Osteoblast (primary cell): ENCODE measurements around the gene CHP1. TPM values are rescaled to one million over a fixed set of nuclear protein-coding genes. Genes with fewer than 3 reads are reported as not detected.

ENCODE experiments used
- DNase-seq: peaks from one replicate; pipeline ENCODE4 v3.0.0; 2011; ENCODE audit warnings: low spot score, mixed read lengths; ENCODE audit not compliant: insufficient read length; ENCODE audit errors: missing footprints
- H2AFZ ChIP-seq: 2 replicates; pipeline ENCODE4 v1.6.0; 2011; ENCODE audit warnings: mild to moderate bottlenecking, low read length
- H3K27ac ChIP-seq: 2 replicates; pipeline ENCODE4 v1.5.1; 2011; ENCODE audit warnings: mild to moderate bottlenecking, low read depth, low read length, moderate library complexity
- H3K27me3 ChIP-seq: 2 replicates; pipeline ENCODE4 v1.6.0; 2012; ENCODE audit warnings: mild to moderate bottlenecking, control low read depth, inconsistent platforms, low read length, moderate library complexity; ENCODE audit not compliant: insufficient read depth
- H3K36me3 ChIP-seq: 2 replicates; pipeline ENCODE4 v1.5.1; 2011; ENCODE audit warnings: mild to moderate bottlenecking, low read length, control low read depth, moderate library complexity; ENCODE audit not compliant: insufficient read depth
- H3K4me1 ChIP-seq: 2 replicates; pipeline ENCODE4 v1.5.1; 2011; ENCODE audit warnings: mild to moderate bottlenecking, low read length, control low read depth, moderate library complexity; ENCODE audit not compliant: insufficient read depth
- H3K4me2 ChIP-seq: 2 replicates; pipeline ENCODE4 v1.6.0; 2011; ENCODE audit warnings: mild to moderate bottlenecking, low read length; ENCODE audit not compliant: insufficient read depth
- H3K4me3 ChIP-seq: fragments of 200-600 bp; sonication (generic); 3 replicates; pipeline ENCODE4 v1.5.1; 2012; ENCODE audit warnings: mild to moderate bottlenecking, low read length, inconsistent platforms; ENCODE audit not compliant: insufficient read depth
- H3K79me2 ChIP-seq: 2 replicates; pipeline ENCODE4 v1.6.0; 2012; ENCODE audit warnings: mild to moderate bottlenecking, low read length, control low read depth, inconsistent platforms; ENCODE audit not compliant: insufficient read depth
- H3K9me3 ChIP-seq: 2 replicates; pipeline ENCODE4 v1.5.1; 2011; ENCODE audit warnings: low read depth, low read length, control low read depth
- H4K20me1 ChIP-seq: 2 replicates; pipeline ENCODE4 v1.6.0; 2012; ENCODE audit warnings: mild to moderate bottlenecking, low read length, control low read depth; ENCODE audit not compliant: insufficient read depth
- CTCF ChIP-seq: IDR thresholded peaks from 2 replicates; pipeline ENCODE4 v1.5.1; 2011; ENCODE audit warnings: mild to moderate bottlenecking, low read depth, low read length, moderate library complexity; ENCODE audit errors: extremely low read depth
- total RNA-seq: library from RNA; depleted of rRNA; stranded (reverse); fragments of >200 nt; gene quantifications from 2 replicates; pipeline ENCODE4 v1.2.3, GENCODE V29; 2012

CHP1 gene
- total RNA-seq, 1 donor: 99.2 TPM

- peaks cover 36% of the 10 kb centered on the region for H3K79me2 ChIP-seq
- DNase-seq: peak; percentile 23
- peaks cover 32% of the 10 kb centered on the region for H3K4me1 ChIP-seq
- no peak for TF ChIP-seq CTCF
- peak overlapping the region; percentile 83 for H2AFZ ChIP-seq
- H3K4me2 ChIP-seq: peak overlapping the region; percentile 95
- peak overlapping the region; percentile 92 for H3K4me3 ChIP-seq
- no peaks in the 10 kb centered on the region for H3K27me3 ChIP-seq
- H3K36me3 ChIP-seq: peaks cover 30% of the 10 kb centered on the region
- peak overlapping the region; percentile 77 for H3K27ac ChIP-seq
- H3K9me3 ChIP-seq: no peaks in the 10 kb centered on the region
- H4K20me1 ChIP-seq: no peaks in the 10 kb centered on the region
Observed at GRCh38 chr15:41284427-41285177, 53.5 kb downstream of the CHP1 start.

GRCh38 chr15:41285285-41285684, 54.2 kb downstream of the CHP1 start:
- H3K79me2 ChIP-seq: peaks cover 36% of the 10 kb centered on the region
- H4K20me1 ChIP-seq: no peaks in the 10 kb centered on the region
- H3K4me1 ChIP-seq: peaks cover 32% of the 10 kb centered on the region
- no peak for DNase-seq
- H3K4me2 ChIP-seq: peak overlapping the region; percentile 95
- H3K27me3 ChIP-seq: no peaks in the 10 kb centered on the region
- H3K4me3 ChIP-seq: peak overlapping the region; percentile 92
- no peaks in the 10 kb centered on the region for H3K9me3 ChIP-seq
- H3K36me3 ChIP-seq: peaks cover 30% of the 10 kb centered on the region
- H3K27ac ChIP-seq: peak overlapping the region; percentile 77
- no peak for TF ChIP-seq CTCF
- H2AFZ ChIP-seq: no peak overlapping the region

- Histone ChIP-seq H3K36me3 (peaks cover 30% of the 10 kb centered on the region), H2AFZ (no peak overlapping the region), H4K20me1 (no peaks in the 10 kb centered on the region), H3K4me3 (no peak overlapping the region), H3K9me3 (no peaks in the 10 kb centered on the region), H3K27me3 (no peaks in the 10 kb centered on the region), H3K27ac (no peak overlapping the region), H3K4me2 (no peak overlapping the region), H3K4me1 (peaks cover 22% of the 10 kb centered on the region), H3K79me2 (peaks cover 36% of the 10 kb centered on the region)
- TF ChIP-seq CTCF: no peak
- DNase-seq: peak; percentile 46
Observed at GRCh38 chr15:41286665-41287333, 55.7 kb downstream of the CHP1 start.

GRCh38 chr15:41288464-41288863, 57.4 kb downstream of the CHP1 start:
- Histone ChIP-seq H4K20me1 (peaks cover 3% of the 10 kb centered on the region), H3K9me3 (no peaks in the 10 kb centered on the region), H3K27ac (no peak overlapping the region), H2AFZ (no peak overlapping the region), H3K4me1 (peaks cover 17% of the 10 kb centered on the region), H3K4me2 (no peak overlapping the region), H3K36me3 (peaks cover 33% of the 10 kb centered on the region), H3K4me3 (no peak overlapping the region), H3K79me2 (peaks cover 36% of the 10 kb centered on the region), H3K27me3 (no peaks in the 10 kb centered on the region)
- no peak for TF ChIP-seq CTCF
- no peak for DNase-seq
